Uterus (tissue), 2 donors: Measurements from ENCODE around the gene CACNG8.

ENCODE experiments used
- POLR2A ChIP-seq, 2 donors: fragments of 450-650 bp; IDR thresholded peaks; one replicate each; pipeline ENCODE4 v1.6.1; 2016; ENCODE audit warnings: antibody characterized with exemption in 2 of 2, mild to moderate bottlenecking in 1 of 2, moderate library complexity in 1 of 2
- TF ChIP-seq, protein P1 (sequence below), 4 experiments: fragments of 200-600 bp in 2 of 4; fragments of 450-650 bp in 2 of 4; sonication (generic) in 2 of 4; IDR thresholded peaks; one replicate each; pipeline ENCODE4 v1.5.1; 2016 to 2019; ENCODE audit warnings: antibody characterized with exemption in 4 of 4, mild to moderate bottlenecking in 2 of 4, moderate library complexity in 1 of 4

DNA sequence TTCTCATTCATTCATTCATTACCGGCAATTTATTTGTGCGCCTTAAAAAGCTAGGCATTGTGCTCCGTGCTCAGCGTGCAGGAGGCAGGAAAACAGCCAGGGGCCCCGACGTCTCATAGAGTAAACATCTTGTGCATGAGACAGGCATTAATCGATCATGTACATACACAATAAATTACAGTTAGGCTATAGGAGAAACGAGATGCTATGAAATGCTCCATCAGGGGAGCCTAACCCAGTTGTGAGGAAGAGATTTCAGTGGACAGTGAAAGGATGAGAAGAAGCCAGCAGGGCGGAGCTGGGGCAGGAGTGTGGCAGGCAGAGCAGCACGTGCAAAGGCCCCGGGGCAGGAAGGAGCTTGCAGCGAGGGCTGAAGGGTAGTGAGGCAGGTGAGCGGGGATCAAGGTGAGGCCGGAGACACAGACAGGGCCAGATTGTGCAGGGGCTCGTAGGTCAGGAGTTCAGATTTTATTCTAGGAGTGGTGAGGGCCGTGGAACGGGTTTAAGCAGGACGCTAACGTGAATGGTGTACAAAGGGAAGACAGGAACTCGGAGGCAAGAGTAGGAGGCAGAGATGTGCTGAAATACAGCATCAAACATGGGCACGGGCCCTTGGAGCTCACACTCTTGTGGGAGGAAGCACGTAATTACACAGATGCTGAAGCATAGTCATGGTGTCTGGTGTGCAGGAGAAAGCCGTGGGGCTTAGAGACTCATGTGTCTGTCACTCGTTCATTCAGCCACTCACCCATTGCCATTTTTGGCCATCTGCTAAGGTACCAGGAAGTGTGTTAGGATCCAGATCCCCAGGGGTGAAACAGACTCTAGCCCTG is 20.9 kb downstream of the CACNG8 start:
- TF ChIP-seq, protein P1, sequence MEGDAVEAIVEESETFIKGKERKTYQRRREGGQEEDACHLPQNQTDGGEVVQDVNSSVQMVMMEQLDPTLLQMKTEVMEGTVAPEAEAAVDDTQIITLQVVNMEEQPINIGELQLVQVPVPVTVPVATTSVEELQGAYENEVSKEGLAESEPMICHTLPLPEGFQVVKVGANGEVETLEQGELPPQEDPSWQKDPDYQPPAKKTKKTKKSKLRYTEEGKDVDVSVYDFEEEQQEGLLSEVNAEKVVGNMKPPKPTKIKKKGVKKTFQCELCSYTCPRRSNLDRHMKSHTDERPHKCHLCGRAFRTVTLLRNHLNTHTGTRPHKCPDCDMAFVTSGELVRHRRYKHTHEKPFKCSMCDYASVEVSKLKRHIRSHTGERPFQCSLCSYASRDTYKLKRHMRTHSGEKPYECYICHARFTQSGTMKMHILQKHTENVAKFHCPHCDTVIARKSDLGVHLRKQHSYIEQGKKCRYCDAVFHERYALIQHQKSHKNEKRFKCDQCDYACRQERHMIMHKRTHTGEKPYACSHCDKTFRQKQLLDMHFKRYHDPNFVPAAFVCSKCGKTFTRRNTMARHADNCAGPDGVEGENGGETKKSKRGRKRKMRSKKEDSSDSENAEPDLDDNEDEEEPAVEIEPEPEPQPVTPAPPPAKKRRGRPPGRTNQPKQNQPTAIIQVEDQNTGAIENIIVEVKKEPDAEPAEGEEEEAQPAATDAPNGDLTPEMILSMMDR (IDR thresholded peaks at IDR 0.05) = no peak
- no peak for TF ChIP-seq POLR2A (IDR thresholded peaks at IDR 0.05)
